Vagina (tissue), 2 donors: ENCODE results near the gene ATP5F1C.

Experiments used
- CTCF ChIP-seq, 3 experiments: fragments of 450-650 bp in 2 of 3; fragments of 200-600 bp in 1 of 3; sonication (generic) in 1 of 3; IDR thresholded peaks; one replicate each; pipeline ENCODE4 v1.5.1; 2017 to 2019; ENCODE audit warnings: antibody characterized with exemption in 3 of 3, mild to moderate bottlenecking in 2 of 3, moderate library complexity in 2 of 3
- POLR2A ChIP-seq, 2 donors: fragments of 450-650 bp; IDR thresholded peaks; one replicate each; pipeline ENCODE4 v1.6.1; 2017; ENCODE audit warnings: antibody characterized with exemption in 2 of 2, mild to moderate bottlenecking in 2 of 2, moderate library complexity in 2 of 2

DNA sequence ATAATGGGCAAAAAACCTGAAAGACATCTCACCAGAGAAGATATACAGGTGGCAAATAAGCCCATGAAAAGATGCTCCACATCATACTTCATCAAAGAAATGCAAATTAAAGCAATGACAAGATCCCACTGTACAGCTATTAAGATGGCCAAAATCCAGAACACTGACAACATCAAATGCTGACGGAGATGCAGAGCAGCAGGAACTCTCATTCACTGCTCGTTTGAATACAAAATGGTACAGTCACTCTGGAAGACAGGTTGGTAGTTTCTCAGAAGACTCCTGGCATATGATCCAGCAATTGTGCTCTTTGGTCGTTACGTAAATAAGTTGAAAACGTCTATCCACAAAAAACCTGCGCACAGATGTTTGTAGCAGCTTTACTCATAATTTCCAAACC lies 35.7 kb upstream of the ATP5F1C start:
- TF ChIP-seq CTCF (IDR thresholded peaks at IDR 0.05) (no peak), POLR2A (IDR thresholded peaks at IDR 0.05) (no peak)
